8988T (cell line): ENCODE measurements around the gene MYMK.
"Not testable (repeated sequence)": the region's sequence is repeated elsewhere in the genome, so short reads cannot be mapped to it uniquely, and the experiment has no call there.

ENCODE experiments used
- DNase-seq: peaks from one replicate; pipeline ENCODE4 v3.0.0; 2011

MYMK gene, protein sequence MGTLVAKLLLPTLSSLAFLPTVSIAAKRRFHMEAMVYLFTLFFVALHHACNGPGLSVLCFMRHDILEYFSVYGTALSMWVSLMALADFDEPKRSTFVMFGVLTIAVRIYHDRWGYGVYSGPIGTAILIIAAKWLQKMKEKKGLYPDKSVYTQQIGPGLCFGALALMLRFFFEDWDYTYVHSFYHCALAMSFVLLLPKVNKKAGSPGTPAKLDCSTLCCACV

DNA sequence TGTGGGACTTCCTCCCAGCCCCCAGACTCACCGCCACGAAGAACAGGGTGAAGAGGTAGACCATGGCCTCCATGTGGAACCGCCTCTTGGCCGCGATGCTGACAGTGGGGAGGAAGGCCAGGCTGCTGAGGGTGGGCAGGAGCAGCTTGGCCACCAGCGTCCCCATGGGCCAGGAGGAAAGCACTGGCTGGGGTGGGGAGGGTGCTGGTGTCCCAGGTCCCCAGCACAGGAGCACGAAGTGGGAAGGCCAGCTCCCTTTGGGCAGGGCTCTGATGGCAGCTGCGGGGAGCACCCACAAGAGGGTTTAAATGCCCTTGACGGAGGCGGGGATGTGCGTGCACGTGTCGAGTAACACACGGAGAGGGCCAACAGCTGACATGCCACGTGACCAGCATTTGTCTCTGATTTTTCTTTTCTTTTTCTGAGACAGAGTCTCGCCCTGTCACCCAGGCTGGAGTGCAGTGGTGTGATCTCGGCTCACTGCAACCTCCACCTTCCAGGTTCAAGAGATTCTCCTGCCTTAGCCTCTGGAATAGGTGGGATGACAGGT lies at the start of gene MYMK:
Gene MYMK (minus strand): TSS at position 281 of the 550 bp plus-strand sequence. CDS start 115 bp downstream, at position 166.
- DNase-seq: no peak

- DNase-seq: no peak
Measured at GRCh38 chr9:133573791-133574515, 49.2 kb upstream of the MYMK start.

DNA sequence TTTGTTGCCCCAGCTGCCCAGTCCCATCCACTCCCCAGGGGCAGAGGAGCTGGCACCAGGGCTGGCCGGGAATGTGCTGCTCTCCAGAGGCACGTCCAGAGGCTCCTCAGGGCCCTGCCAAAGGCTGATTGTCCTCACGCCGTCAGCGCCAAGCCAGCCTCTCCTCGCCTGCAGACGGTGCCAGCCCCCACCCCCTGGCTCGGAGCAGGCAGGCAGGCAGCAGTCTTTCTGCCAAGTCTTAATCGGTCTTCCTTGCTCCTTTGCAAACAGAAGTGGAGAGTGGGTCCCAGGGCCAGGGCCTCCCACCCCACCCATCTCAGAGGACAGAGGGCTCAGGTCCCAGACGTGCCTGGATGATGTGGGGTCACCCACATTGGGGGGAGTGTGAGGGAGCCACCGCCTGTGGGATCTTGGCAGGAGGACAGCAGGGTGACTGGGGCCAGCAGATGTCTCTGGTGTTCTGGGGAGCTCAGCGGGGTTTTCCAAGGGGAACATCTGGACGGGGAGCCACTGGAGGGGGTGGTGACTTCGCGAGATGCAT lies 48.1 kb upstream of the MYMK start:
- DNase-seq: no peak

- DNase-seq: no peak
Measured at GRCh38 chr9:133571896-133572595, 47.3 kb upstream of the MYMK start.

DNA sequence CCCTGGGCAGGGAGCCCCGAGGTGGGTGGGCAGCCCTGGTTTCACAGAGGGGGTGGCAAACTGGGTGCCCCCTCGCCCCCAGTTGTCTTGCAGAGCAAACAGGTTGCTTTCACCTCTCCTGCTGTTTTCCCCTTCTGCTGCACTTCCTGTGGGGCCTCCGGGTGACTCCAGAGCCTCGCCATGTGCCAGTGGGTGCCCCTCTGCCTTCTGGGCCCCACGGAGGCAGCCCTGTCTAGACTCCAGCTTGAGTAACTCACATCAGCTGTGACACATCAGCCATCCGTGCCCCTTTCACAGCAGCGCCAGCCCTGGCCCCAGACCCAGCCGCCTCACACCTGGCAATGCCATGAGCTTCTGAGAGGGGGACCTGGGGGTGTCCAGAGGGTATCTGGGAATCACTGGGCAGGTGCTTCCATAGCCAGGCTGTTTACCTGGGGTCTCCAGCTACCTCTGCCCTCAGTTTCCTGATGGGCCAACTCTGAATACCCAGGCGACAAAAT lies 46.7 kb upstream of the MYMK start:
- no peak for DNase-seq

GRCh38 chr9:133570691-133571080 lies 45.9 kb upstream of the MYMK start:
- DNase-seq: no peak

GRCh38 chr9:133569891-133570690 lies 45.3 kb upstream of the MYMK start:
- DNase-seq: no peak

DNA sequence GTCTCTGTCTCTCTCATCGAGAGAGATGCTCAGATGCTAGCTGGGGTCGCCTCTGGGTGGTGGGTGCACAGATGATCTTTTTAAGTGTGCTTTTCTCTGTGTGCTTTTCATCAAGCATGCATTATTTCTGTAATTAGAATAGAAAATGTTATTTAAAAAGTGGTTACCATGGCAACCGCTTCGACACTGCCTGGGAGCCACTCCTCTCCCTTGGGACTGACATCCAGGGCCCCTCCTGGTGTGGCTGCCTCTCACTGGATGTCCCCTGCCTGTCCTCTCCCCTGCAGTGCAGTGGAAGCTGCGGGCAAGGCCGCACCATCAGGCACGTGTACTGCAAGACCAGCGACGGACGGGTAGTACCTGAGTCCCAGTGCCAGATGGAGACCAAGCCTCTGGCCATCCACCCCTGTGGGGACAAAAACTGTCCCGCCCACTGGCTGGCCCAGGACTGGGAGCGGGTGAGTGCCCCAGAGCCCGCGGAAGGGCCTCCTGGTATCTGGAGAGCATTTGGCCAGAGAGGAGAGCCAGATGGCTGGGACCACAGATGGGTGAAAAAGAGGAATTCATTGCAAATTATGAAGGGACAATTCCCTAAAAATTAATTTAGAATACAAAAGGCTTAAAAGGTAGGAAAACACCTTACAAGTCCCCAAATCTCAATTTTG lies 44.5 kb upstream of the MYMK start:
- DNase-seq: no peak

DNA sequence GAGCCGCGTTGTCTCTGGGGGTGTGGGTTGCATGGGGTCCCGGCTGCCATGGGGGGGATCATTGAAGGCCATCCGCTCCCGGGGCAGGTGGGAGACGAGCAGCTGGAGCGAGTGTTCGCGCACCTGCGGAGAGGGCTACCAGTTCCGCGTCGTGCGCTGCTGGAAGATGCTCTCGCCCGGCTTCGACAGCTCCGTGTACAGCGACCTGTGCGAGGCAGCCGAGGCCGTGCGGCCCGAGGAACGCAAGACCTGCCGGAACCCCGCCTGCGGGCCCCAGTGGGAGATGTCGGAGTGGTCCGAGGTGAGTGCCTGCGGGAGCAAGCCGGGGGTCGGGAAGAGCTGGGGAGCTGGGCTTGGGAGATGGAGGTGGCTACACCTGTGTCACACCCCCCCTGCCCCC lies 43.4 kb upstream of the MYMK start:
- no peak for DNase-seq

DNA sequence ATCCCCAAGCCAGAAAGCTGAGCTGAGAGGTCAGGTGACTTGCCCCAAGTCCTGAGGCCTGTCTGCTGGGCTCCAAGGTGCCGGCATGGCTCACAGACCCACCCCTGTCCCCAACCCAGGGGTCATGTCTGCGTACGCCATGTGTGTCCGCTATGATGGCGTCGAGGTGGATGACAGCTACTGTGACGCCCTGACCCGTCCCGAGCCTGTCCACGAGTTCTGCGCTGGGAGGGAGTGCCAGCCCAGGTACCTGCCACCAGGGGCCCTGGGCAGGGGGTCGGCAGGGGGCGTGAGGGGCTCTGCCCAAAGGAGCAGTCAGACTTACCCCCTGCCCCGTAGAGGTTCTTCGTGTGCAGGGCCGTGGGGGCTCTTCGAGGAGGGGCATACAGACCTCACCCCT lies 42.1 kb upstream of the MYMK start:
- DNase-seq: no peak

DNA sequence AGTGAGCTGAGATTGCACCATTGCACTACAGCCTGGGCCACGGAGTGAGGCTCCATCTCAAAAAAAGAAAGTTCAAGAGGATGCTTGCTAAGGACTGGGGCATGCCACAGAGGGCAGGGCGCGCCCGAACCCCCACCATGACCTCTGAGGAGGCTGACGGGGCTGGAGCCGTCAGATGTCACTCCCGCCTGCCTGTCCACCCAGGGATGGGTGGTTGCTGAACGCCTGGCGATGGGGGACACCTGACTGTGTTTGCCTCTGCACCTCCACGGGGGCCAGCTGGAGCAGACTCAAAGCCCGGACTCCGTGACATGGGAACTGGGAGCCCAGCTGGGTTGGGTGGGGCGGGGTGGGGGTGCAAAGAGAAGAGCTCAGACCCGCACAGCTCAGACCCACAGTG lies 41.6 kb upstream of the MYMK start:
- DNase-seq: no peak

DNA sequence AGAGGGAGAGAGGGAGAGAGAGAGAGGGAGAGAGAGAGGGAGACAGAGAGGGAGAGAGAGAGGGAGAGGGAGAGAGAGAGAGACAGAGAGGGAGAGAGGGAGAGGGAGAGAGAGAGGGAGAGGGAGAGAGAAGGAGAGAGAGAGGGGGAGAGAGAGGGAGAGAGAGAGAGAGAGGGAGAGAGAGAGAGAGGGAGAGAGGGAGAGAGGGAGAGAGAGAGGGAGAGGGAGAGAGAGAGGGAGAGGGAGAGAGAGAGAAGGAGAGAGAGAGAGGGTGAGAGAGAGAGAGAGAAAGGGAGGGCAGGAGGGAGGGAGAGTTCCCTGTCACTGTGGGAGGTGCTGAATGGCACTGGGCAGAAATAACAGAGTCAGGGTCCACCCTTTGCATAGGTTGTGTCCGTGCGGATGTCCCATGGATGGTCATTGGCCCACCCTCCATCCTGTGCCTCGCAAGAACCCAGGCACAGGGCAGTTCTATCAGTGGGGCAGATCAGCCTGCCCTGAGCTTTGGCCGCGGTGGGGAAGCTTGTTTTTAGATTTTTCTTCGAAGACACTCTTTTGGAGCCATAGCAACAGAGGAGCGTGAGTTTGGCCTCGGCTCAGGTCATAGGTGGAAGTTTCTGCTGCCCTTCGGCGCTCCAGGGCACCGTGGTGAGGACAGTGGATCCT lies 39.8 kb upstream of the MYMK start:
- DNase-seq: no peak

- not testable (repeated sequence) for DNase-seq
Measured at GRCh38 chr9:133563814-133564213, 39.1 kb upstream of the MYMK start.

DNA sequence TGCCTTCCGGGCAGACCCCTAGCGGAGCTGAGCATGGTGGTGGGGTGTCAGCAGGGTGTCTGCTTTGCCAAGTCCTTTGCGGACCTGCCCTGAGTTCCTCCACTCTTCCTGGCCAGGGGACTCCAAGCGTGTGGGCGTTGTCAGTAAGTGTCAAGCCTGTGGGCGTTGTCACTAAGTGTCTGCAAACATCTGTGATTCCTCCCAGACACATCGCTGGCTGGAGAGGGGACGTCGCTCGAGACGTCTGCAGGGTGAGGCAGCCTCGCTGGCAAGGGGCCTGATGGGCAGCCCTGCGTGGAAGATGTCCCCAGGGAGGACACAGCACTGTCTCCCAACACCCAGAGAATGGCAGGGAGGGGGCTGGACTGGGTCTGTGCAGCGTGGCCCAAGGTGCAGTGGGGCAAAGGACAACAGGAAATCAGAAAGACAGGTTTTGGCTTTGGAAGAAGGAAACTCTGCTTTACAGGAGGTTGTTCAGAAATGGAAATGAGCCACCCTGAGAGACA lies 38.6 kb upstream of the MYMK start:
- no peak for DNase-seq

DNA sequence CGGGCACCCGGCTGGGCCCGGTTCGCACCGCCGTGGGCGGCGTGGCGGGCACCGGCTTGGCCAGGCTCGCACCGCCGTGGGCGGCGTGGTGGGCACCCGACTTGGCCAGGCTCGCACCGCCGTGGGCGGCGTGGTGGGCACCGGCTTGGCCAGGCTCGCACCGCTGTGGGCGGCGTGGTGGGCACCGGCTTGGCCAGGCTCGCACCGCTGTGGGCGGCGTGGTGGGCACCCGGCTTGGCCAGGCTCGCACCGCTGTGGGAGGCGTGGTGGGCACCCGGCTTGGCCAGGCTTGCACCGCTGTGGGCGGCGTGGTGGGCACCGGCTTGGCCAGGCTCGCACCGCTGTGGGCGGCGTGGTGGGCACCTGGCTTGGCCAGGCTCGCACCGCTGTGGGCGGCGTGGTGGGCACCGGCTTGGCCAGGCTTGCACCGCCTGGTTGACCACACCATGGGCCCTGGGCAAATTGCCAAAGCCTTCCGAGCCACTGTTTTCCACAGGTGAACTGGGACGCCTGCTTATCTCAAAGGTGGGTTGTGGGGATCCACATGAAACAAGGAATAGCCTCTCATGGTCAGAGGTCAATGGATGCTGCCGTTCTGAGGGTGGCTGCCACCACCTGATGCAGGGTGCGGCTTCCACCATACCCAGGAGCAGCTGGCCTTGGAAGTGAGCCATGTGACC lies 38.0 kb upstream of the MYMK start:
- no peak for DNase-seq

GRCh38 chr9:133561976-133562554 lies 37.3 kb upstream of the MYMK start:
- no peak for DNase-seq

- no peak for DNase-seq
Measured at GRCh38 chr9:133560944-133561343, 36.2 kb upstream of the MYMK start.

- DNase-seq: no peak
Measured at GRCh38 chr9:133560311-133560710, 35.6 kb upstream of the MYMK start.

- peak; percentile 84 for DNase-seq
Measured at GRCh38 chr9:133558191-133559126, 33.7 kb upstream of the MYMK start.
